H9 (cell line): ENCODE data around the gene TBC1D19. TPM values are rescaled to one million over a fixed set of nuclear protein-coding genes. Genes with fewer than 3 reads are reported as not detected.

Experiments
- DNase-seq: peaks from one replicate; pipeline ENCODE4 v3.0.0-alpha.2; 2017
- H2AFZ ChIP-seq: one replicate; pipeline ENCODE4 v1.6.1; 2013; ENCODE audit warnings: mild to moderate bottlenecking, low read length, control low read depth, moderate library complexity
- H2AK5ac ChIP-seq: 2 replicates; pipeline ENCODE4 v1.6.1; 2013; ENCODE audit warnings: low read length, control low read depth, mixed read lengths; ENCODE audit not compliant: insufficient read length
- H2BK120ac ChIP-seq: one replicate; pipeline ENCODE4 v1.6.1; 2013; ENCODE audit warnings: low read depth, mild to moderate bottlenecking, low read length, control low read depth, inconsistent platforms; ENCODE audit not compliant: poor library complexity, severe bottlenecking
- H2BK12ac ChIP-seq: 2 replicates; pipeline ENCODE4 v1.6.1; 2013; ENCODE audit warnings: low read length, control low read depth, mixed read lengths, low read depth; ENCODE audit not compliant: insufficient read length
- H2BK15ac ChIP-seq: 2 replicates; pipeline ENCODE4 v1.6.1; 2013; ENCODE audit warnings: low read depth, low read length, control low read depth
- H2BK20ac ChIP-seq: one replicate; pipeline ENCODE4 v1.6.1; 2013; ENCODE audit warnings: low read depth, mild to moderate bottlenecking, low read length, control low read depth, inconsistent platforms; ENCODE audit not compliant: poor library complexity, severe bottlenecking
- H2BK5ac ChIP-seq: 2 replicates; pipeline ENCODE4 v1.6.1; 2013; ENCODE audit warnings: low read length, control low read depth, mixed read lengths; ENCODE audit not compliant: insufficient read length
- H3K14ac ChIP-seq: 2 replicates; pipeline ENCODE4 v1.6.1; 2013; ENCODE audit warnings: low read length, control low read depth; ENCODE audit not compliant: insufficient read depth
- H3K18ac ChIP-seq: 2 replicates; pipeline ENCODE4 v1.6.1; 2013; ENCODE audit warnings: low read depth, mild to moderate bottlenecking, mixed read lengths, low read length, control low read depth; ENCODE audit not compliant: insufficient read length
- H3K23ac ChIP-seq: 2 replicates; pipeline ENCODE4 v1.6.1; 2013; ENCODE audit warnings: low read length, control low read depth, mixed read lengths, low read depth; ENCODE audit not compliant: insufficient read length
- H3K23me2 ChIP-seq: 2 replicates; pipeline ENCODE4 v1.6.1; 2013; ENCODE audit warnings: low read depth, mild to moderate bottlenecking, mixed read lengths, low read length, control low read depth; ENCODE audit not compliant: insufficient read length, poor library complexity, severe bottlenecking
- H3K27ac ChIP-seq: 2 replicates; pipeline ENCODE4 v1.5.1; 2013; ENCODE audit warnings: low read length, control low read depth, mixed read lengths, low read depth; ENCODE audit not compliant: insufficient read length
- H3K27me3 ChIP-seq: 2 replicates; pipeline ENCODE4 v1.6.1; 2013; ENCODE audit warnings: low read length, control low read depth, inconsistent platforms; ENCODE audit not compliant: insufficient read depth
- H3K4ac ChIP-seq: 2 replicates; pipeline ENCODE4 v1.6.1; 2013; ENCODE audit warnings: low read depth, mild to moderate bottlenecking, control low read depth, inconsistent platforms, low read length, moderate library complexity
- H3K4me1 ChIP-seq: 2 replicates; pipeline ENCODE4 v1.6.1; 2013; ENCODE audit warnings: low read length, control low read depth, inconsistent platforms; ENCODE audit not compliant: insufficient read depth
- H3K4me2 ChIP-seq: 2 replicates; pipeline ENCODE4 v1.6.1; 2013; ENCODE audit warnings: low read length, control low read depth, mixed read lengths; ENCODE audit not compliant: insufficient read length, insufficient read depth
- H3K56ac ChIP-seq: 2 replicates; pipeline ENCODE4 v1.6.1; 2013; ENCODE audit warnings: low read depth, mild to moderate bottlenecking, mixed read lengths, low read length, control low read depth; ENCODE audit not compliant: insufficient read length
- H3K79me1 ChIP-seq: 2 replicates; pipeline ENCODE4 v1.6.1; 2013; ENCODE audit warnings: low read depth, mild to moderate bottlenecking, moderate library complexity, low read length, control low read depth, inconsistent platforms; ENCODE audit not compliant: insufficient read depth, poor library complexity, severe bottlenecking
- H3K79me2 ChIP-seq: 2 replicates; pipeline ENCODE4 v1.6.1; 2013; ENCODE audit warnings: low read length, control low read depth, inconsistent platforms; ENCODE audit not compliant: insufficient read depth
- H3K9ac ChIP-seq: 2 replicates; pipeline ENCODE4 v1.6.1; 2013; ENCODE audit warnings: low read length, control low read depth, mixed read lengths; ENCODE audit not compliant: insufficient read length; ENCODE audit errors: extremely low read depth
- H3K9me3 ChIP-seq: one replicate; pipeline ENCODE4 v1.6.1; 2013; ENCODE audit warnings: low read depth, low read length, inconsistent platforms; ENCODE audit not compliant: control insufficient read depth
- H3T11ph ChIP-seq: one replicate; pipeline ENCODE4 v1.6.1; 2013; ENCODE audit warnings: mild to moderate bottlenecking, low read length, control low read depth, inconsistent platforms
- H4K20me1 ChIP-seq: one replicate; pipeline ENCODE4 v1.6.1; 2013; ENCODE audit not compliant: control insufficient read depth, insufficient read length, insufficient read depth
- H4K5ac ChIP-seq: 2 replicates; pipeline ENCODE4 v1.6.1; 2013; ENCODE audit warnings: low read depth, mild to moderate bottlenecking, mixed read lengths, low read length, control low read depth; ENCODE audit not compliant: insufficient read length
- H4K8ac ChIP-seq: replicated peaks from 2 replicates; pipeline ENCODE4 v1.6.1; 2013; ENCODE audit warnings: low read length, control low read depth, mixed read lengths, low read depth; ENCODE audit not compliant: insufficient read length
- H4K91ac ChIP-seq: 2 replicates; pipeline ENCODE4 v1.6.1; 2013; ENCODE audit warnings: low read depth, mild to moderate bottlenecking, moderate library complexity, mixed read lengths, low read length, control low read depth; ENCODE audit not compliant: insufficient read length
- H3K27ac Mint-ChIP-seq, 3 experiments: 2 replicates in 2 of 3; 3 replicates in 1 of 3; pipeline ENCODE4 v1.8.0; 2020 to 2021; ENCODE audit warnings: mixed read lengths in 3 of 3, mild to moderate bottlenecking in 1 of 3, moderate library complexity in 1 of 3
- H3K27me3 Mint-ChIP-seq: 2 replicates; pipeline ENCODE4 v1.8.0; 2021; ENCODE audit warnings: low read depth, mild to moderate bottlenecking, moderate library complexity, mixed read lengths
- H3K36me3 Mint-ChIP-seq, 3 experiments: 2 replicates in 2 of 3; 3 replicates in 1 of 3; pipeline ENCODE4 v1.8.0; 2020 to 2021; ENCODE audit warnings: low read depth in 3 of 3, mixed read lengths in 3 of 3; ENCODE audit not compliant: insufficient read depth in 1 of 3
- H3K4me1 Mint-ChIP-seq, 2 experiments: 2 replicates each; pipeline ENCODE4 v1.8.0; 2020; ENCODE audit warnings: mixed read lengths in 2 of 2
- H3K4me3 Mint-ChIP-seq, 2 experiments: 2 replicates in 1 of 2; 3 replicates in 1 of 2; pipeline ENCODE4 v1.8.0; 2020 to 2021; ENCODE audit warnings: mild to moderate bottlenecking in 2 of 2, mixed read lengths in 2 of 2, moderate library complexity in 1 of 2
- H3K9me3 Mint-ChIP-seq, 2 experiments: 2 replicates in 1 of 2; 3 replicates in 1 of 2; pipeline ENCODE4 v1.8.0; 2020; ENCODE audit warnings: mild to moderate bottlenecking in 2 of 2, mixed read lengths in 2 of 2, moderate library complexity in 1 of 2
- CTCF ChIP-seq: fragments of 200-600 bp; sonication (generic); conservative IDR thresholded peaks from 3 replicates; pipeline ENCODE4 v1.8.0; 2021; ENCODE audit warnings: antibody characterized with exemption, mild to moderate bottlenecking
- WGBS: extraction: QIAGEN DNeasy Blood & Tissue Kit; methylation state at CpG from one replicate; pipeline ENCODE4 v1.1.7; 2013; ENCODE audit warnings: missing lambda C conversion rate, low lambda C conversion rate, mixed read lengths; ENCODE audit not compliant: insufficient read length; ENCODE audit errors: extremely low coverage; 5-methylcytosine and 5-hydroxymethylcytosine counted together
- total RNA-seq: library from RNA; stranded (reverse); gene quantifications from 2 replicates; pipeline ENCODE4 v1.2.1, GENCODE V29; 2021

TBC1D19 gene
- total RNA-seq, 1 experiment from 2014 or later, result 3.2 TPM

- Histone ChIP-seq H2BK12ac (no peak overlapping the region), H3K79me1 (no peaks in the 10 kb centered on the region), H2AK5ac (no peak overlapping the region), H3K14ac (no peak overlapping the region), H2BK20ac (no peak overlapping the region), H3K9me3 (no peaks in the 10 kb centered on the region), H2BK5ac (no peak overlapping the region), H3K27ac (no peak overlapping the region), H4K91ac (no peak overlapping the region), H3K27me3 (no peaks in the 10 kb centered on the region), H3K4ac (no peak overlapping the region), H3K9ac (no peak overlapping the region), H3K18ac (no peak overlapping the region), H3K23ac (no peak overlapping the region), H2BK15ac (no peak overlapping the region), H4K20me1 (no peaks in the 10 kb centered on the region), H4K8ac (no peak overlapping the region), H3K79me2 (no peaks in the 10 kb centered on the region), H4K5ac (no peak overlapping the region), H3K4me2 (no peak overlapping the region), H3K56ac (no peak overlapping the region), H3K4me1 (no peaks in the 10 kb centered on the region), H3K23me2 (no peaks in the 10 kb centered on the region), H3T11ph (no peak overlapping the region), H2BK120ac (no peak overlapping the region), H2AFZ (no peak overlapping the region)
- TF ChIP-seq CTCF, result no peak
- Mint-ChIP-seq H3K27ac (no peak overlapping the region), H3K4me3 (no peak overlapping the region), H3K9me3 (peaks cover 0 to 6% of the 10 kb centered on the region in 2 experiments; a peak in 2 of 5 replicates), H3K27me3 (no peaks in the 10 kb centered on the region; the same call in 1 of the 2 replicates), H3K36me3 (no peaks in the 10 kb centered on the region), H3K4me1 (peaks cover under 1 to 1% of the 10 kb centered on the region in 2 experiments; a peak in 3 of 4 replicates)
- WGBS, result no CpG with 5 or more reads among the region's 2 CpGs
- no peak for DNase-seq
Observed at GRCh38 chr4:26793735-26794134, 209.9 kb downstream of the TBC1D19 start.
